Measurements from ENCODE around the gene C10orf95. TPM values are rescaled to one million over a fixed set of nuclear protein-coding genes. Genes with fewer than 3 reads are reported as not detected.

Gene C10orf95
- total RNA-seq, 1 experiment from 2014 or later: not detected

- in situ Hi-C loops (cut with HindIII; ENCODE audit: low pct_unique_long_range_greater_than_20kb, low sequenced_read_pairs): no loop called here
- DNase-seq (ENCODE audit: low read depth): peak; percentile 44
Measured at GRCh38 chr10:102421757-102422512, 29.4 kb downstream of the C10orf95 start.

- in situ Hi-C loops (cut with HindIII; ENCODE audit: low pct_unique_long_range_greater_than_20kb, low sequenced_read_pairs): no loop called here
Measured at GRCh38 chr10:102421507-102421756, 29.9 kb downstream of the C10orf95 start.

GRCh38 chr10:102420714-102421506 lies 30.4 kb downstream of the C10orf95 start, which contains the start of gene FBXL15:
Gene FBXL15, plus strand, starts transcription at chr10:102420836. Its CDS starts 294 bp downstream, at chr10:102421130.
- peak; percentile 95 for DNase-seq (ENCODE audit: low read depth)
- in situ Hi-C loops (cut with HindIII; ENCODE audit: low pct_unique_long_range_greater_than_20kb, low sequenced_read_pairs): no loop called here

More at GRCh38 chr10:102421507-102421756, 29.9 kb downstream of the C10orf95 start:
- DNase-seq (ENCODE audit: low read depth): peak; percentile 21

GRCh38 chr10:102420181-102420713 lies 31.1 kb downstream of the C10orf95 start:
- in situ Hi-C loops (cut with HindIII; ENCODE audit: low pct_unique_long_range_greater_than_20kb, low sequenced_read_pairs): no loop called here
- DNase-seq (ENCODE audit: low read depth): no peak

GRCh38 chr10:102419269-102420180 lies 31.8 kb downstream of the C10orf95 start:
- in situ Hi-C loops (cut with HindIII; ENCODE audit: low pct_unique_long_range_greater_than_20kb, low sequenced_read_pairs): no loop called here
- DNase-seq (ENCODE audit: low read depth): peak; percentile 52

- DNase-seq (ENCODE audit: low read depth): no peak
- in situ Hi-C loops (cut with HindIII; ENCODE audit: low pct_unique_long_range_greater_than_20kb, low sequenced_read_pairs): no loop called here
Measured at GRCh38 chr10:102418622-102419268, 32.6 kb downstream of the C10orf95 start, which contains the start of gene PSD. Gene PSD, minus strand, starts transcription at chr10:102418785. Its CDS starts 1,747 bp downstream, at chr10:102417038.

- no peak for DNase-seq (ENCODE audit: low read depth)
- in situ Hi-C loops (cut with HindIII; ENCODE audit: low pct_unique_long_range_greater_than_20kb, low sequenced_read_pairs): no loop called here
Measured at GRCh38 chr10:102416695-102417094, 34.6 kb downstream of the C10orf95 start.

GRCh38 chr10:102416283-102416682 lies 35.1 kb downstream of the C10orf95 start:
- no peak for DNase-seq (ENCODE audit: low read depth)
- in situ Hi-C loops (cut with HindIII; ENCODE audit: low pct_unique_long_range_greater_than_20kb, low sequenced_read_pairs): no loop called here

- DNase-seq (ENCODE audit: low read depth): no peak
- in situ Hi-C loops (cut with HindIII; ENCODE audit: low pct_unique_long_range_greater_than_20kb, low sequenced_read_pairs): no loop called here
Measured at GRCh38 chr10:102414749-102415148, 36.6 kb downstream of the C10orf95 start.

GRCh38 chr10:102413806-102414561 lies 37.4 kb downstream of the C10orf95 start:
- in situ Hi-C loops (cut with HindIII; ENCODE audit: low pct_unique_long_range_greater_than_20kb, low sequenced_read_pairs): no loop called here
- DNase-seq (ENCODE audit: low read depth): no peak

GRCh38 chr10:102413053-102413705 lies 38.2 kb downstream of the C10orf95 start:
- peak; percentile 22 for DNase-seq (ENCODE audit: low read depth)
- in situ Hi-C loops (cut with HindIII; ENCODE audit: low pct_unique_long_range_greater_than_20kb, low sequenced_read_pairs): no loop called here

GRCh38 chr10:102412293-102412692 lies 39.0 kb downstream of the C10orf95 start:
- in situ Hi-C loops (cut with HindIII; ENCODE audit: low pct_unique_long_range_greater_than_20kb, low sequenced_read_pairs): no loop called here

GRCh38 chr10:102411341-102412255 lies 39.7 kb downstream of the C10orf95 start:
- in situ Hi-C loops (cut with HindIII; ENCODE audit: low pct_unique_long_range_greater_than_20kb, low sequenced_read_pairs): no loop called here
- no peak for DNase-seq (ENCODE audit: low read depth)

More at GRCh38 chr10:102412293-102412692, 39.0 kb downstream of the C10orf95 start:
- no peak for DNase-seq (ENCODE audit: low read depth)

- no peak for DNase-seq (ENCODE audit: low read depth)
- in situ Hi-C loops (cut with HindIII; ENCODE audit: low pct_unique_long_range_greater_than_20kb, low sequenced_read_pairs): no loop called here
Measured at GRCh38 chr10:102410429-102411073, 40.8 kb downstream of the C10orf95 start.
